ENCODE data around the gene PGC.

Gene PGC

GRCh38 chr6:41716516-41717391 is 30.4 kb downstream of the PGC start:
- DNase-seq (ENCODE audit: insufficient read length, low spot score) (no peak), FAIRE-seq (no peak)
- no peak for TF ChIP-seq CTCF (IDR thresholded peaks at IDR 0.05; ENCODE audit: insufficient read depth, missing control alignments)

GRCh38 chr6:41715795-41716515 is 31.2 kb downstream of the PGC start:
- no peak for DNase-seq (ENCODE audit: insufficient read length, low spot score)
- FAIRE-seq: no peak
- TF ChIP-seq CTCF (IDR thresholded peaks at IDR 0.05; ENCODE audit: insufficient read depth, missing control alignments): no peak

GRCh38 chr6:41714556-41715273 is 32.5 kb downstream of the PGC start:
- FAIRE-seq (no peak), DNase-seq (ENCODE audit: insufficient read length, low spot score) (no peak)
- no peak for TF ChIP-seq CTCF (IDR thresholded peaks at IDR 0.05; ENCODE audit: insufficient read depth, missing control alignments)

DNA sequence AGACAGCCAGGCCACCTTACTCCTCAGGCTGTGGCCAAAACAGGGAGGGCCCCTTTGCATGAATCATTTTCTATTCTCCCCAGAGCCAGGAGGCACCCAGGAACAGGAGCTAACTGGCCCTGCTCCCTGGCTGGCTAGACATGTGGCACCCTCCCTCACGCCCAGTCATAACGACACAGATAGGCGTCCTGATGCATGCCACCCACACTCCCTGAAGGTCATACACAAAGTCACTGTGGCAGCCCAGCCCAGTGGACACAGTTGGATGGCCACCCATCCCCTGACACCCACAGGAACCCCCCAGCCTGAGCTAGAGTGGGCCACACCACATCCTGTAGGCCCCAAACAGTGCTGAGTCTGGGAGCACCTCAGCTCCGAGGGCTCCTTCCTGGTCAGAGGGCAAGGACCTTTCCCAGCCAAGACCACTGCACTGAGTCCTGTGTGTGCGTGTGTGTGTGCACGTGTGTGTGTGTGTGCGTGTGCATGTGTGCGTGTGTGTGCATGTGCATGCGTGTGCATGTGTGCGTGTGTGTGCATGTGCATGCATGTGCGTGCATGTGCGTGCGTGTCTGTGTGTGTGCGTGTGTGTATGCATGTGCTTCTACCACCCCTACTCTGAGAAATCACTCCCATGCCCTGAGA is 33.4 kb downstream of the PGC start:
- DNase-seq (ENCODE audit: insufficient read length, low spot score): no peak
- no peak for TF ChIP-seq CTCF (IDR thresholded peaks at IDR 0.05; ENCODE audit: insufficient read depth, missing control alignments)

GRCh38 chr6:41713159-41713649 is 34.0 kb downstream of the PGC start:
- no peak for FAIRE-seq
- no peak for DNase-seq (ENCODE audit: insufficient read length, low spot score)
- no peak for TF ChIP-seq CTCF (IDR thresholded peaks at IDR 0.05; ENCODE audit: insufficient read depth, missing control alignments)

More for the DNA sequence above, 33.4 kb downstream of the PGC start:
- no peak for FAIRE-seq

DNA sequence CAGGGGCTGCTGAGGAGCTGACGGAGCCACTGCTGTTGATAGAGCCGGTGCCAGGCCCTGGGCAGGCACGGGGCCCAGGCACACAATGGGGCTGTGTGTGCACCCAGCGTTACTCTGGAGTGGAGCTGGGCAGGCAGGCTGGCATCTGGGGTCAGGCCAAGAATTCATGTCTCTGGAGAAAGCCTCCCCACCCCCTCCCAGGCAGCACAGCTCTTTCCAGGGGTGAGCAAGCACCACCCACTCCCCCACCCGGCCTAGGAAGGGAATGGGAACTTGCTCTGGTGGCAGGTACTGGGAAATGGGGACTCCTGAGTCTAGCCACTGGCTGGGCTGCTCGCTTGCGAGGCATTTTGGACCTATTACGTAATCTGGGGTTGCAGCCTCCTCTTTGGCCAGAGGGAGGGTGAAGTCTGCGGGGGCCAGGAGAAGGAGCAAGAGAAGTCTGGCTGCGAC is 34.5 kb downstream of the PGC start:
- DNase-seq (ENCODE audit: insufficient read length, low spot score) (no peak), FAIRE-seq (no peak)
- no peak for TF ChIP-seq CTCF (IDR thresholded peaks at IDR 0.05; ENCODE audit: insufficient read depth, missing control alignments)
